Endodermal cell (in vitro differentiated cells): ENCODE measurements around the gene ARHGAP26. TPM values are rescaled to one million over a fixed set of nuclear protein-coding genes. Genes with fewer than 3 reads are reported as not detected.
"Not testable (repeated sequence)": the region's sequence is repeated elsewhere in the genome, so short reads cannot be mapped to it uniquely, and the experiment has no call there.

ENCODE experiments used
- DNase-seq: peaks from one replicate; pipeline ENCODE4 v3.0.0-alpha.2; 2017
- H3K27ac ChIP-seq: 2 replicates; pipeline ENCODE4 v1.5.1; 2013; ENCODE audit warnings: mild to moderate bottlenecking, low read depth, low read length, moderate library complexity
- H3K27me3 ChIP-seq: 2 replicates; pipeline ENCODE4 v1.6.1; 2013; ENCODE audit warnings: mild to moderate bottlenecking, low read length, moderate library complexity; ENCODE audit not compliant: insufficient read depth, control insufficient read depth, poor library complexity, severe bottlenecking
- H3K36me3 ChIP-seq: 2 replicates; pipeline ENCODE4 v1.7.0; 2013; ENCODE audit warnings: mild to moderate bottlenecking, low read length, moderate library complexity; ENCODE audit not compliant: control insufficient read depth, insufficient read depth
- H3K4me1 ChIP-seq: one replicate; pipeline ENCODE4 v1.7.0; 2013; ENCODE audit warnings: low read length; ENCODE audit not compliant: control insufficient read depth, insufficient read depth
- H3K4me3 ChIP-seq: 2 replicates; pipeline ENCODE4 v1.5.1; 2013; ENCODE audit warnings: mild to moderate bottlenecking, low read length, moderate library complexity
- H3K9ac ChIP-seq: 2 replicates; pipeline ENCODE4 v1.6.1; 2013; ENCODE audit warnings: mild to moderate bottlenecking, low read length, moderate library complexity; ENCODE audit not compliant: poor library complexity, severe bottlenecking; ENCODE audit errors: extremely low read depth
- H3K9me3 ChIP-seq: 2 replicates; pipeline ENCODE4 v1.6.1; 2013; ENCODE audit warnings: mild to moderate bottlenecking, low read length, moderate library complexity; ENCODE audit not compliant: control insufficient read depth
- H3K27ac Mint-ChIP-seq: 2 replicates; pipeline ENCODE4 v1.8.0; 2020; ENCODE audit warnings: mixed read lengths
- H3K27me3 Mint-ChIP-seq: 2 replicates; pipeline ENCODE4 v1.8.0; 2021; ENCODE audit warnings: mild to moderate bottlenecking, mixed read lengths; ENCODE audit not compliant: insufficient read depth
- H3K36me3 Mint-ChIP-seq: 2 replicates; pipeline ENCODE4 v1.8.0; 2020; ENCODE audit warnings: low read depth, mixed read lengths
- H3K4me1 Mint-ChIP-seq: 2 replicates; pipeline ENCODE4 v1.8.0; 2020; ENCODE audit warnings: mixed read lengths
- H3K4me3 Mint-ChIP-seq: 2 replicates; pipeline ENCODE4 v1.8.0; 2020; ENCODE audit warnings: mild to moderate bottlenecking, moderate library complexity, mixed read lengths
- H3K9me3 Mint-ChIP-seq: 2 replicates; pipeline ENCODE4 v1.8.0; 2020; ENCODE audit warnings: mild to moderate bottlenecking, mixed read lengths
- WGBS, 2 experiments: methylation state at CpG; one replicate each; pipeline versions ENCODE4 v1.1.5 to v1.1.7; 2013; ENCODE audit warnings: missing lambda C conversion rate in 2 of 2, mixed read lengths in 1 of 2; ENCODE audit not compliant: insufficient coverage in 1 of 2, insufficient read length in 1 of 2; 5-methylcytosine and 5-hydroxymethylcytosine counted together
- total RNA-seq, 2 donors: library from RNA; stranded (reverse); fragmentation: NEBNext Ultra II Directional in 1 of 2; extraction: Animal tissue kit (Norgen Biotek cat#: 25700) in 1 of 2; gene quantifications; 2 replicates in 1 of 2; 3 replicates in 1 of 2; pipeline ENCODE4 v1.2.1, GENCODE V29; 2021
- TF ChIP-seq, protein P1 (sequence below): fragments of 200-600 bp; sonication (generic); conservative IDR thresholded peaks from 2 replicates; pipeline ENCODE4 v1.5.0; 2021; ENCODE audit warnings: antibody characterized with exemption, mild to moderate bottlenecking

ARHGAP26 gene
- total RNA-seq, 2 donors from 2014 or later = 49.2 to 60.5 TPM

DNA sequence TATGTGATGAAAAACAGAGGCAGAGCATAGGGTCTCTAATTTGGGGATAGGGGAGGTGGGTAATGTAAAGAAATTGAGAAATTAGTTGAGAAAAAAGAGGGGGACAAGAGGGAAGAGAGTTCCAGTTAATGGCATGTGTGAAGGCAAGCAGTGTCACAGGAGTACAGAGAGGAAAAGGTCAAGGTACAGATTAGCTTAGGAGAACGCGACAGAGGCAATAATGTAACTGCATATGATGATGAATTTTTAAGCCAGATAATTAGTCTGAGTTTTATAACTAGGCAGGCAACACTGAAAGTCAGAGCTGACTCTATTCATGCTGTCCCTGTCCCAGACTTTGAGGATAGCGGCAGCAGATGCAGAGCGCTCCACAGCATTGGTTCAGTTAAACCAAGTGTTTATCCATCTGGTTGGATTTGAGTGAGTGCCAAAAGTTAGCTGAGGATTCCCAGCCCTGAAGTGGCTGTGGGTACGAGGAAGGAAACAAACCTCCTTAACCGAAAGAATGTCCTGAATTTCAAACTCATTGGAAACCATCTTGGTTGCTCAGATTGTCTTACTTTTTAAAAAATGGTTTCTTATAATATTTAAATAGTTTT is 315.2 kb downstream of the ARHGAP26 start:
- H3K27ac ChIP-seq = no peak overlapping the region
- H3K4me1 ChIP-seq = no peaks in the 10 kb centered on the region
- H3K36me3 Mint-ChIP-seq = peaks cover 18% of the 10 kb centered on the region

DNA sequence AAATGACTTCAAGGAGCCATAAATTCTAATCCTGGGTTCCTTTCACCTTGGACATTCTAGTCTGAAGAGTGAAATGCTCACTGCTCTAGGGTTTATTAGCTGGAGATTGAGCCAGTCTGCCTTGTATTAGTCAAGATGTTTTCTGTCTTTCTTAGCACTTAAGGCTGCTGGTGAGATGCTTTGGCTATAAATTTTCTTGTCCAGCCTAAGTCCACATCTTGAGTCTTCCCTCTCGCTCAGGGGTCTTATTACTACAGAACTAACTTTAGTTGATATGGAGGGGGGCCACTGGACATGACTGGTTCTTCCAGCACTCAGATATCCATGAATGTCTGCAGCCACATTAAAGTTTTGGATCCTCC is 316.4 kb downstream of the ARHGAP26 start:
- H3K9ac ChIP-seq = no peak overlapping the region
- no peaks in the 10 kb centered on the region for H3K27me3 Mint-ChIP-seq
- no peak for DNase-seq
- 100% methylated on average over 1 of the region's 1 CpG; no CpG with 5 or more reads in 1 of the 2 experiments for WGBS, 2 experiments
- H3K36me3 Mint-ChIP-seq = peaks cover 14% of the 10 kb centered on the region
- no peaks in the 10 kb centered on the region for H3K36me3 ChIP-seq
- TF ChIP-seq, protein P1, sequence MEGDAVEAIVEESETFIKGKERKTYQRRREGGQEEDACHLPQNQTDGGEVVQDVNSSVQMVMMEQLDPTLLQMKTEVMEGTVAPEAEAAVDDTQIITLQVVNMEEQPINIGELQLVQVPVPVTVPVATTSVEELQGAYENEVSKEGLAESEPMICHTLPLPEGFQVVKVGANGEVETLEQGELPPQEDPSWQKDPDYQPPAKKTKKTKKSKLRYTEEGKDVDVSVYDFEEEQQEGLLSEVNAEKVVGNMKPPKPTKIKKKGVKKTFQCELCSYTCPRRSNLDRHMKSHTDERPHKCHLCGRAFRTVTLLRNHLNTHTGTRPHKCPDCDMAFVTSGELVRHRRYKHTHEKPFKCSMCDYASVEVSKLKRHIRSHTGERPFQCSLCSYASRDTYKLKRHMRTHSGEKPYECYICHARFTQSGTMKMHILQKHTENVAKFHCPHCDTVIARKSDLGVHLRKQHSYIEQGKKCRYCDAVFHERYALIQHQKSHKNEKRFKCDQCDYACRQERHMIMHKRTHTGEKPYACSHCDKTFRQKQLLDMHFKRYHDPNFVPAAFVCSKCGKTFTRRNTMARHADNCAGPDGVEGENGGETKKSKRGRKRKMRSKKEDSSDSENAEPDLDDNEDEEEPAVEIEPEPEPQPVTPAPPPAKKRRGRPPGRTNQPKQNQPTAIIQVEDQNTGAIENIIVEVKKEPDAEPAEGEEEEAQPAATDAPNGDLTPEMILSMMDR = no peak
- H3K4me1 Mint-ChIP-seq = peaks cover 32% of the 10 kb centered on the region
- H3K4me3 ChIP-seq = no peak overlapping the region
- H3K27ac Mint-ChIP-seq = no peak overlapping the region
- no peak overlapping the region for H3K27ac ChIP-seq
- no peaks in the 10 kb centered on the region for H3K27me3 ChIP-seq
- H3K9me3 ChIP-seq = no peaks in the 10 kb centered on the region
- peaks cover 2% of the 10 kb centered on the region for H3K9me3 Mint-ChIP-seq
- peaks cover 5% of the 10 kb centered on the region for H3K4me1 ChIP-seq
- H3K4me3 Mint-ChIP-seq = no peak overlapping the region

More for the DNA sequence above, 315.2 kb downstream of the ARHGAP26 start:
- peaks cover 2% of the 10 kb centered on the region for H3K9me3 Mint-ChIP-seq
- no peaks in the 10 kb centered on the region for H3K27me3 Mint-ChIP-seq
- H3K27ac Mint-ChIP-seq = no peak overlapping the region
- no peak overlapping the region for H3K4me3 Mint-ChIP-seq
- H3K9ac ChIP-seq = no peak overlapping the region
- H3K27me3 ChIP-seq = no peaks in the 10 kb centered on the region
- DNase-seq = no peak
- TF ChIP-seq, protein P1 = no peak
- H3K4me1 Mint-ChIP-seq = peaks cover 27% of the 10 kb centered on the region
- H3K4me3 ChIP-seq = no peak overlapping the region
- no peaks in the 10 kb centered on the region for H3K9me3 ChIP-seq
- no peaks in the 10 kb centered on the region for H3K36me3 ChIP-seq
- 94 to 95% methylated on average over 5 to 6 of the region's 6 CpGs for WGBS, 2 experiments

DNA sequence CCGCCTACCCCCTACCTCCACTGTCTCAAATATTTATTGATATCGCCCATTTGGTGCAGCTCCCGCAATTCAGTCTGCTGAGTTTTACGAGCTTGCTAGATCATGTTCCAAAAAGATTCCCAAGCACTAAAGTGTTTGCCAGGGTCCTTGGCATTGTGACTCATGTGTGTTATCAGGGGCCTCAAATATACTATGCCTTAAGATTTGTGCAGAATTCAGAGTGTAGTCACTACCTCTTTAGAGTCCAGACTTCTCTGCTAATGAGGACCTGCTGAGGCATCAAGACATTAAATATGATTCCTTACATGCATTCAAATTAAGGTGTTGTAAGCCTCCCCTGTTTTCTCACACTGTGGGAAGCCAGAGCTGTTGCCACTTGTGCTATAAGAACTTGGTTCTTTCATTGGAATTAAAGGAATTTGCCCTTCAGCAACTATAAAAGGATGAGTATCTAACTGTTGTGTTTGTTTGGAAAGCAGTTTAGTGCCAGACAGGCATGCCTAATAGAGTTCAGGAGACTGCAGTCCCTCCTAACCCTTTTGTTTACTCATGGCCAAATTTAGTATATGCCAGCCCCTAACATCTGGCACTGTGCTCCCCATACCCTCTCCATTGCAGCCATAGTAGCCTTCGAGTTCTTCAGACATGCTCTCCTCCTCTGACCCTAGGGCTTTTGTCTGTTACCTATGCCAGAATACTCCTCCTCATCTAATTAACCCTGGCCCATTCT is 316.9 kb downstream of the ARHGAP26 start:
- WGBS, 2 experiments = 92 to 93% methylated on average over 3 to 5 of the region's 5 CpGs
- Mint-ChIP-seq H3K27ac (peak overlapping the region; percentile 60), H3K4me3 (no peak overlapping the region), H3K27me3 (no peaks in the 10 kb centered on the region), H3K36me3 (peaks cover 14% of the 10 kb centered on the region), H3K4me1 (peaks cover 35% of the 10 kb centered on the region), H3K9me3 (peaks cover 2% of the 10 kb centered on the region)
- Histone ChIP-seq H3K9ac (no peak overlapping the region), H3K36me3 (no peaks in the 10 kb centered on the region), H3K27ac (no peak overlapping the region), H3K4me1 (peaks cover 5% of the 10 kb centered on the region), H3K4me3 (no peak overlapping the region), H3K27me3 (no peaks in the 10 kb centered on the region), H3K9me3 (no peaks in the 10 kb centered on the region)
- DNase-seq = no peak
- TF ChIP-seq, protein P1 = no peak

DNA sequence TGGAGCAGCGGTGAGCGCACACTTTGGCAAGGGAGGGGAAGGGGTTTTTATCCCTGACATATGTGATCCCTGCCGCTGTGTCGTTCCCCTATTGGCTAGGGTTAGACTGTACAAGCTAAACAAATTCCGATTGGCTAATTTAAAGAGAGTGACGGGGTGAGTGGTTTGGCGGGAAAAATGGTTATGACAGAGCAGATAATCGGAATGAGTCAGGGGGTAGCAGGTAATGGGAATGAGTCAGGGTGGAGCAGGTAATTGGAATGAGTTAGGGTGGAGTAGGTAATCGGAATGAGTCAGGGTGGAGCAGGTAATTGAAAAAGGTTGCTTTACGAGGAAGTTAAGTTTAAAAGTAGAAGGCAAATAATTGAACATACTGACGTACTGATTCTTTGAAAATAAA is 318.5 kb downstream of the ARHGAP26 start:
- not testable (repeated sequence) for H3K9me3 ChIP-seq, H3K4me3 ChIP-seq, H3K27me3 Mint-ChIP-seq, H3K9ac ChIP-seq, H3K27ac ChIP-seq, H3K36me3 ChIP-seq, H3K4me1 ChIP-seq, H3K4me3 Mint-ChIP-seq, H3K27me3 ChIP-seq, H3K9me3 Mint-ChIP-seq, DNase-seq, H3K27ac Mint-ChIP-seq
- Mint-ChIP-seq H3K4me1 (peaks cover 43% of the 10 kb centered on the region), H3K36me3 (peaks cover 14% of the 10 kb centered on the region)
- 97 to 100% methylated on average over 7 to 11 of the region's 11 CpGs for WGBS, 2 experiments

DNA sequence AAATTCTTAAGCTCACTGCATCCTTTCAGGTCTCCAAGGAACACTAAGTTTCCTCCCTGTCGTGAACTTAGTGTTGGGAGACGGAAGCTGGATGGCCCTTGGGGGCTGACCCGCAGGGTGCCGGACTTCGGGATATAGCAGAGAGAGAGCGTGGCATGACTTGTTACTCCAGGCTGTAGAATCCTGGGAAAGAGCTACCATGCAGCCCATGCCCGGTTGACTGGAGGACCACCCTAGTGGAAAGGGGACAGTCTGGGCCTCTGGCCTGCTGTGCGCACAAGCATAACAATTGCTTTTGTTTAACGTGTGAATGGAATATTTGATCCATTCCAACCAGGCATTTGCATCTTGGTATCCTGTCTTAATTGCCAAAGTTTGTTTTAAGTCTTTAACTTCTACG is 319.9 kb downstream of the ARHGAP26 start:
- Mint-ChIP-seq H3K27ac (peak overlapping the region; percentile 2), H3K4me1 (peaks cover 51% of the 10 kb centered on the region), H3K36me3 (peaks cover 13% of the 10 kb centered on the region)
- not testable (repeated sequence) for H3K4me1 ChIP-seq, H3K36me3 ChIP-seq, H3K9me3 ChIP-seq, H3K9ac ChIP-seq, H3K27me3 Mint-ChIP-seq, H3K27ac ChIP-seq, H3K4me3 ChIP-seq, H3K27me3 ChIP-seq, H3K4me3 Mint-ChIP-seq, H3K9me3 Mint-ChIP-seq, DNase-seq
- 83 to 89% methylated on average over 4 to 10 of the region's 10 CpGs for WGBS, 2 experiments
